ENCODE results near the gene KRTAP10-3. TPM values are rescaled to one million over a fixed set of nuclear protein-coding genes. Genes with fewer than 3 reads are reported as not detected.

Gene KRTAP10-3
- total and polyA plus RNA-seq, 2 of the 13 experiments (the other 11 are each of a cell fraction or from before 2014, with no cell fraction given), result not detected

- TF ChIP-seq SNAPC2 (CRISPR knock-in tag; IDR thresholded peaks at IDR 0.05) (no peak), ZNF580 (CRISPR knock-in tag; IDR thresholded peaks at IDR 0.05; ENCODE audit: borderline replicate concordance, low read depth) (no peak), ZNF431 (CRISPR knock-in tag; IDR thresholded peaks at IDR 0.05; ENCODE audit: borderline replicate concordance, low read depth) (no peak), TAF15 (IDR thresholded peaks at IDR 0.05; ENCODE audit: low read depth, low read length, poor library complexity, severe bottlenecking) (no peak), ZBTB7B (CRISPR knock-in tag; IDR thresholded peaks at IDR 0.05) (peak; percentile 29; the same call in 1 of the 2 replicates), CTCF (CRISPR knock-in tag; IDR thresholded peaks at IDR 0.05) (peak; percentile 36; the same call in 1 of the 2 replicates), TFDP2 (CRISPR knock-in tag; IDR thresholded peaks at IDR 0.05) (no peak), ZNF142 (CRISPR knock-in tag; IDR thresholded peaks at IDR 0.05) (no peak), ZNF629 (CRISPR knock-in tag; conservative IDR thresholded peaks at IDR 0.05) (peak; percentile 77), ATF3 (CRISPR knock-in tag; IDR thresholded peaks at IDR 0.05) (no peak), HNRNPL (IDR thresholded peaks at IDR 0.05; ENCODE audit: low read depth, low read length) (0 out of 2 replicates have a peak, but pooled peaks have one; percentile 52), ZBTB2 (CRISPR knock-in tag; IDR thresholded peaks at IDR 0.05; ENCODE audit: low read depth) (no peak)
Measured at GRCh38 chr21:44515359-44516165, 43.0 kb downstream of the KRTAP10-3 start (continued).
